Stimulated activated CD8-positive, alpha-beta memory T cell treated with anti-CD3 and anti-CD28 coated beads, Interleukin-7, amount 100 ng/mL, for 48 hours (primary cell): ENCODE measurements around the gene MAGI1.

Experiments used
- DNase-seq, 2 donors: peaks; one replicate each; pipeline ENCODE4 v3.0.0-alpha.2; 2020; ENCODE audit warnings: low read depth in 1 of 2; ENCODE audit errors: extremely low read depth in 1 of 2

Gene MAGI1

DNA sequence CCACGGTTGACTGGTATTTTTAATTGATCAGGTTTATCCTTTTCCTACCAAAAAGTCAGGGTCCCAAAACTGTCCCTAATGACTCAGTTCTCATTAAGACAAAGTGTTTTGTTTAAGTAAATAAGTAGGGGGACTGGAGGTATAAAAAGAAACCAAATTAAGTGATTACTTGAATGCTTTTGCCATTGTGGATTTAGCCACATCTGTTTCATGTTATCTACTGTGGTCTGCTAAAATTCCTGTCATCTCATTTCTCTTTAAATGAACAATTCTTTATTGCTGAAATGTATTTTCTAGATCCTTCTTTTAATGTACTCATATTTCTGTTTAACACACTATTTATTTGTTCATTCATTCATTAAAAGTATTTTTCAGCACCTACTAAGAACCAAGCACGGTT is 725.1 kb downstream of the MAGI1 start:
- DNase-seq: no peak

DNA sequence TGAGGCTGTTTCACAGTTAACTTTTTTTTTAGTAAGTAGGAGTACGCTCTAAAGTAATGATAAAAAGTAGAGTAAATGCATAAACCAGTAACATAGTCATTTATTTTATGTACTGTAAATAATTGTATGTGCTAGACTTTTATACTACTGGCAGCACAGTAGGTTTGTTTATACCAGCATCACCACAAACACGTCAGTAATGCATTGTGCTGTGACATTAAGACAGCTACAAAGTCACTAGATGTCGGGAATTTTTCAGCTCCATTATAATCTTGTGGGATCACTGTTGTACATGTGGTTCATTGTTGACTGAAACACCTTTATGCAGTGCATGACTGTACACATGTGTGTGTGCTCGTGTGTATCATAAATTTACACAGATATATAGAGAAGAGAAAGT is 732.9 kb downstream of the MAGI1 start:
- DNase-seq: no peak
